ENCODE data around the gene RSRC2. TPM values are rescaled to one million over a fixed set of nuclear protein-coding genes. Genes with fewer than 3 reads are reported as not detected.
"Not testable (repeated sequence)": the region's sequence is repeated elsewhere in the genome, so short reads cannot be mapped to it uniquely, and the experiment has no call there.

Gene RSRC2
- total RNA-seq, 1 donor from 2014 or later: 124 TPM

DNA sequence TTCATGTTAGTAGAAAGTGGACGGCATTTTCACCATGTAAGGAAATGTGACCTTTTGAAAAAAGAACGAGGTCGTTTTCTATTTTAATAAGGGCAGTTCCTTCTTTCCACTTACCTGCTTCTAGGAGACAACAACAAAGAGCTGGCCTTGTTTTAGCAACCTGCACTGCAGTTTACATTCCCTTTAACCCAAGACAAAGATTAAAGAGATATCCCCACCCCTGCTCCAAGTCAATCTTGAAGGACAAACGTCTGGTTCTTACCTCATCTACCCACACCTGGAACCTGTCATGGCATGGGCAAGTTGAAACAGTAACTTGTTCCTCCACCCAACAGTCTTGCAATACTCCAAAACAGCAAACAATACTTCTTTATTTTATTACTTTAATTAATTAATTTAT, 58.8 kb downstream of the RSRC2 start:
- H3K4me1 Mint-ChIP-seq (ENCODE audit: low read depth): peaks cover 8% of the 10 kb centered on the region
- H3K4me3 Mint-ChIP-seq (ENCODE audit: low read depth): no peak overlapping the region
- H3K27ac Mint-ChIP-seq: peak overlapping the region; percentile 37
- H3K9me3 Mint-ChIP-seq (ENCODE audit: low read depth): no peaks in the 10 kb centered on the region
- no peaks in the 10 kb centered on the region for H3K27me3 Mint-ChIP-seq
- H3K36me3 Mint-ChIP-seq (ENCODE audit: insufficient read depth): no peaks in the 10 kb centered on the region
- TF ChIP-seq CTCF (IDR thresholded peaks at IDR 0.05; ENCODE audit: unreplicated experiment): no peak
- no peak for DNase-seq (ENCODE audit: low spot score, unreplicated experiment)

- H3K9me3 Mint-ChIP-seq (ENCODE audit: low read depth); DNase-seq (ENCODE audit: low spot score, unreplicated experiment); H3K27me3 Mint-ChIP-seq; H3K4me1 Mint-ChIP-seq (ENCODE audit: low read depth); H3K36me3 Mint-ChIP-seq (ENCODE audit: insufficient read depth); H3K4me3 Mint-ChIP-seq (ENCODE audit: low read depth): not testable (repeated sequence)
- H3K27ac Mint-ChIP-seq: peak overlapping the region; percentile 65
Observed at GRCh38 chr12:122464317-122465042, 62.3 kb downstream of the RSRC2 start.

DNA sequence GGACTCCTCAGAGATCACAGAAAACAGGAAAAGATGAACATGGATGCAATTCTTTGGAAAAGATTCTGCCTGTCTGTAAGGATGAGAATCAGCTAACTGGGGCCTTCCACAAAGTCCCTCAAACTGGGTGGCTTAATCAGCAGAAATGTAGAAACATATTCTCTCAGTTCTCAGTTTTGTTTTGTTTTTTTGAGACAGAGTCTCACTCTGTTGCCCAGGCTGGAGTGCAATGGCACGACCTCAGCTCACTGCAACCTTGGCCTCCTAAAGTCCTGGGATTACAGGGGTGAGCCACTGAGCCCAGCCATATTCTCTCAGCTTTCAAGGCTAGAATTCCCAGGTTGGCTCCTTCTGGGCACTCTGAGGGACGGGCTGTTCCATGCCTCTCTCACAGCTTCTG, 66.1 kb downstream of the RSRC2 start:
- no peak for DNase-seq (ENCODE audit: low spot score, unreplicated experiment)
- H3K36me3 Mint-ChIP-seq (ENCODE audit: insufficient read depth): no peaks in the 10 kb centered on the region
- H3K4me1 Mint-ChIP-seq (ENCODE audit: low read depth): no peaks in the 10 kb centered on the region
- H3K9me3 Mint-ChIP-seq (ENCODE audit: low read depth): no peaks in the 10 kb centered on the region
- H3K27me3 Mint-ChIP-seq: no peaks in the 10 kb centered on the region
- no peak overlapping the region for H3K4me3 Mint-ChIP-seq (ENCODE audit: low read depth)
- H3K27ac Mint-ChIP-seq: no peak overlapping the region
- no peak for TF ChIP-seq CTCF (IDR thresholded peaks at IDR 0.05; ENCODE audit: unreplicated experiment)

GRCh38 chr12:122460061-122460460, 66.7 kb downstream of the RSRC2 start:
- H3K4me3 Mint-ChIP-seq (ENCODE audit: low read depth): no peak overlapping the region

DNA sequence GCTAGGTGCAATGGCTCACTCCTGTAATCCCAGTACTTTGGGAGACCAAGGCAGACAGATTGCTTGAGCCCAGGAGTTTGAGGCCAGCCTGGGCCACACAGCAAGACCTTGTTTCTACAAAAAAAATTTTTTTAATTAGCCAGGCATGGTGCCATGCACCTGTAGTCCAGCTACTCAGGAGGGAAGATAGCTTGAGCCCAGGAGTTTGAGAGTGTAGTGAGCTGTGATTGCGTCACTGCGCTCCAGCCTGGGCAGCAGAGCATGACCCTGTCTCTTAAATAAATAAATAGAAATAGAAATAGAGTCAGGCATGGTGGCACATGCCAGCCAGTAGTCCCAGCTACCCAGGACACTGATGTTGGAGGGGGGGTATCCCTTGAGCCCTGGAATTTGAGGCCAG, 67.5 kb downstream of the RSRC2 start:
- no peaks in the 10 kb centered on the region for H3K4me1 Mint-ChIP-seq (ENCODE audit: low read depth)
- H3K27me3 Mint-ChIP-seq: no peaks in the 10 kb centered on the region
- no peak for DNase-seq (ENCODE audit: low spot score, unreplicated experiment)
- no peak for TF ChIP-seq CTCF (IDR thresholded peaks at IDR 0.05; ENCODE audit: unreplicated experiment)
- no peak overlapping the region for H3K27ac Mint-ChIP-seq
- H3K36me3 Mint-ChIP-seq (ENCODE audit: insufficient read depth): no peaks in the 10 kb centered on the region
- no peaks in the 10 kb centered on the region for H3K9me3 Mint-ChIP-seq (ENCODE audit: low read depth)
- H3K4me3 Mint-ChIP-seq (ENCODE audit: low read depth): no peak overlapping the region

More at GRCh38 chr12:122460061-122460460, 66.7 kb downstream of the RSRC2 start:
- Mint-ChIP-seq H3K4me1 (ENCODE audit: low read depth) (no peaks in the 10 kb centered on the region), H3K27me3 (no peaks in the 10 kb centered on the region), H3K27ac (no peak overlapping the region), H3K36me3 (ENCODE audit: insufficient read depth) (no peaks in the 10 kb centered on the region), H3K9me3 (ENCODE audit: low read depth) (no peaks in the 10 kb centered on the region)
- no peak for TF ChIP-seq CTCF (IDR thresholded peaks at IDR 0.05; ENCODE audit: unreplicated experiment)
- DNase-seq (ENCODE audit: low spot score, unreplicated experiment): no peak

Data from progenitor cell of endocrine pancreas (in vitro differentiated cells).